Stimulated activated CD4-positive, alpha-beta T cell treated with anti-CD3 and anti-CD28 coated beads, Interleukin-1b, Interleukin-23, amount 100 ng/mL, for 1 hour (primary cell): Measurements from ENCODE around the gene SPOCK3.

Experiments used
- DNase-seq, 2 donors: peaks; one replicate each; pipeline ENCODE4 v3.0.0-alpha.2; 2020; ENCODE audit warnings: low read depth in 2 of 2

SPOCK3 gene

GRCh38 chr4:167176723-167177367, 57.4 kb downstream of the SPOCK3 start:
- no peak for DNase-seq

DNA sequence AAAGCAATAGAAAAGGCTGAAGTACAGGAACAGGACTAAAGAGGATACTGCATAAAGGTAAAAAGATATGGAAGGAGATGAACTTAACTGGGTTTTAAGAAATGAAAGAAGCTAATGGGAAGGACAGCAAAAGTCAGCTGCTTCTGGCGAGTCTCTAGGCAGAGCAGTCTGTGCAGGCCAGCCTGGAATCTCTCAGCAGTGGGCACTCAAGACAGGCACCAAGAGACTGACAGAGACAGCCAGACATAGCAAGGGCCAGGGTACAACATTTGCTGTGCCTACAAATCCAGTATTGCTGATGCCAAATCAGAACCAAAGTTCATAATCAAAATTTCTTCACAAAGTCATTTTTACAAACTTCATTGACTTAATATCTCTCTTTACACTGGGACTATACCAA, 62.4 kb downstream of the SPOCK3 start:
- DNase-seq = no peak

DNA sequence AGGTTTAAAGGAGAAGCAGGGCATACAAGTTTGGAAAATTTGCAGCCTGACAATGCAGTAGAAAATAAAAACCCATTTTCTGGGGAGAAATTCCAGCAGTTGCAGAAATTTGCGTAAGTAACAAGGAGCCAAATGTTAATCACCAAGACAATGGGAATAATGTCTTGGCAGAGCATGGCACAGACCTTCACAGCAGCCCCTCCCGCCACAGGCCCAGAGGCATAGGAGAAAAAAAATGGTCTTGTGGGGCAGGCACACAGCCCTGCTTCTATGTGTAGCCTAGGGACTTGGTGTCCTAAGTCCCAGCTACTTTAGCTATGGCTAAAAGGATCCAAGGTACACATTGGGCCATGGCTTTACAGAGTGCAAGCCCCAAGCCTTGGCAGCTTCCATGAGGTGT, 65.7 kb downstream of the SPOCK3 start:
- no peak for DNase-seq

DNA sequence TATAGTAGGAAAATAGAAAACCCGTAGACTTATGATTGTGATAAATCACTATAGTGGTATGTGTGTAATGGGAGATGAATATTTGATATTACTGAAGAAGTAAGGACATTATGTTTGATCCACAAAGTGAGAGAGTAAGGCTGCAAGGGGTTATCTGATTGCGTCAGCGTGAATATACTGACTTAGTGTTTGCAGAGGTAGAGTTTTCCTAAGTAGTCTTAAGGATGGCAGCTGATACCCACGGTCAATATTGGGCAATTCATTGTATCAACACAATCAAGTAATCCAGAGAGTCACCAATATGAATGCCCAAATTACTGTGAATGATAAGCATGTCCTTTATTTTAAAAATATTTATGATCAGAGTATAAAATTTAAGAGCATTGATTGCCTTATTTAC, 83.7 kb downstream of the SPOCK3 start:
- no peak for DNase-seq

- no peak for DNase-seq
Measured at GRCh38 chr4:167144605-167145004, 89.7 kb downstream of the SPOCK3 start.

GRCh38 chr4:167143018-167143417, 91.3 kb downstream of the SPOCK3 start:
- DNase-seq = no peak

DNA sequence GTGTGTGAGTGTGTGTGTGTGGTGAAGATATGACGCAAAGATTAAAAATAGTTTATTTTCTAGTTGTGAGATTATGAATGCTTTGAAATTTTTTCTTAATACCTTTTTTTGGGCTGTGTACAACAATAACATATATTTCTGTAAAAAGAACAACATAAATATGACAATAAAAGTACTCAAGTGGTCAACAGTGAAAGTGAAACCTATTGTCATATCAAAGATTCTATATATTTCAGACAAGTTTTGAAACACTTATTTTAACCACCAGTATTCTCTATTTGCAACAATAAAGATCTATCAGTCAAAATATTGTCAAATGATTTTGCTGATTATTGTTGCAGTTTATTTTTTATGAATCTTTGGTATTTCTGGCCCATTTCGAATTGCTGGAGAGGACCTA, 98.0 kb downstream of the SPOCK3 start:
- DNase-seq = no peak

GRCh38 chr4:167129146-167129545, 105.1 kb downstream of the SPOCK3 start:
- no peak for DNase-seq

GRCh38 chr4:167119392-167119791, 114.9 kb downstream of the SPOCK3 start:
- DNase-seq = no peak

DNA sequence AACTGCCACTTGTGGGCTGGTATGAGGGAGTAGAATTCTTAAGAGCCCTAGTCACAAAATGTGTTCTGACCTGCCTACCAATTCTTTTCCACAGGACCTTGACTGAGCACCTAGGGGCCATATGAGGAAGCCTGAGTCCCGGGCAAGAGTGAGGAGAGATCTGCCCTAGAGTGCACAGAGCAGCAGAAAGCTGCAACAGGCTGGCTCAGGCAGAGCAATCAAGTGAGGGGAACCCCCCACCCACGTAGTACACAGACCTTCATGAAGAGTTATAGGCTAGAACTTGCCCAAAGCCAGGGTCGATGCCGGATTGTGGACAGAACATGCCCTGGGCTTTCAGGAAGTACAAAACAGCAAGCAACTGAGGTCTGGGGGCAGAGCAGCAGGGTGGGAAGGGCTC, 117.0 kb downstream of the SPOCK3 start:
- DNase-seq = no peak

- DNase-seq = no peak
Measured at GRCh38 chr4:167114416-167114971, 119.8 kb downstream of the SPOCK3 start.

GRCh38 chr4:167111622-167112021, 122.7 kb downstream of the SPOCK3 start:
- DNase-seq = no peak

- no peak for DNase-seq
Measured at GRCh38 chr4:167111092-167111491, 123.2 kb downstream of the SPOCK3 start.

DNA sequence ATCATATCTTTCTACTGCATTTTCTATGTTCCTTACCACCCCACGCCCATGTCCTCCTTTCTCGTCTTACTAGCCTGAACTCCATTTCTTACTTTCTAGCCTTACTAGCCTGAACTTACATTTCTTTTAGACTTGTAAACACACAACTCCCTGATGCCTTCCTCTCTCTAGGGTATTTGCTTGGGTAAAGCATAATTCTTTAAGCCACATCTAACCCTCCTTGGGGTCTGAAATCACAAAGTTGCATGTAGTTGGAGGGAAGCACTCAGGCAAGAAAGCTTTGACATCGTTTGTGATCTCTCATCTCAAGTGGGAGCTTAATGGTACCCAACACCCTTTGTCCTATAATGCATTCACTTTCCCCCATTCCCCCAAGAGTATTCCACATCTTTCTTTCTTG, 124.4 kb downstream of the SPOCK3 start:
- DNase-seq = no peak

DNA sequence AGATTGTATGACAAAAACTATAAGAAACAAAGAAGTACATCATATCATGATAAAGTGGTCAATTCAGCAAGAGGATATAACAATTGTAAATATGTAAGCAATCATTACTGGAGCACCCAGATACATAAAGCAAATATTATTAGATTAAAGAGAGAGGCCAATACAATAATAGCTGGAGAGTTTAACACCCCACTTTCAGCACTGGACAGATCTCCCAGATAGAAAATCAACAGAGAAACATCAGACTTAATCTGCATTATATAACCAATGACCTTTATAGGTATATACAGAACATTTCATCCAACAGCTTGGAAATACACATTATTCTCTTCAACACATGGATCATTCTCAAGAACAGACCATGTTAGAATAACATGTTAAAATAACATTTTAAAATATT, 128.4 kb downstream of the SPOCK3 start:
- no peak for DNase-seq

- DNase-seq = no peak
Measured at GRCh38 chr4:167102475-167102874, 131.8 kb downstream of the SPOCK3 start.

- no peak for DNase-seq
Measured at GRCh38 chr4:167101035-167101434, 133.3 kb downstream of the SPOCK3 start.

- no peak for DNase-seq
Measured at GRCh38 chr4:167100120-167100519, 134.2 kb downstream of the SPOCK3 start.

GRCh38 chr4:167088115-167088514, 146.2 kb downstream of the SPOCK3 start:
- no peak for DNase-seq

DNA sequence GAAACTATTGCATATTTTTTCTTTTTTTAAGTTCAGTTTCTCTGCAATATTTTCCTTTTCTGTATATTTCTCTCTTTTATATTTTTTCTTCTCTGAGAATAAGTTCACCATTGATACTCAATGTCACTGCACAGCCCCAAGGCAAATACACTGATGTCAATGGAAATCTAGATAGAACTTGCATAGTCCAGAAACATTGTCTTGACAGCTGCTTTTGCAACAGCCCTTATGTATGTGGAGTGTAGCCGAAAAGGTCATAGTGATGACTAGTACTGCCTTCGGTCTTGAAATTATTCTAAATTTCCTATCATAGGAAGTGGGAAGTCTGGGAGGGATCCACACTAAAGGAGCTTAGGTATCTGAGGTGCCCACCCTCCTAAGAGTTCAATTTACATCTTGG, 150.0 kb downstream of the SPOCK3 start:
- no peak for DNase-seq

DNA sequence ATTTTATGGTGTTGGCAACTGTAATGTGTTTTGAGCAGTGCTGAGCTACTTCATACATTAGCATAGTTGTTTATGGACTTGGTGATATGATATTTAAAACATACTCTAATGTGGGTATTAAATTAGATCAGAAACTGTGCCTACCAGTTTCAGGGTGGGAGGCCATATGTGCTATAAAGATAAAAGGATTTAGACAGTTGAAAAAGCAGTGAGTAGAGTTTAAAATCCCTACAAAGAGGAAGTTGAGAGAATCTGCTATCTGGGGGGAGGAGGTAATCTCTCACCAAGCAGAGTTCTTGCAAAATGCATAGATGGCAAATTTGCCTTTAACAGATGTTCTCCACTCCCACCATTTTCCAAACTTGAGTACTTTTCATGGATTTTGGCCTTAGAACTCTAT, 154.5 kb downstream of the SPOCK3 start:
- no peak for DNase-seq

GRCh38 chr4:167052631-167053091, 181.6 kb downstream of the SPOCK3 start:
- DNase-seq = no peak

GRCh38 chr4:167049257-167049656, 185.0 kb downstream of the SPOCK3 start:
- no peak for DNase-seq

DNA sequence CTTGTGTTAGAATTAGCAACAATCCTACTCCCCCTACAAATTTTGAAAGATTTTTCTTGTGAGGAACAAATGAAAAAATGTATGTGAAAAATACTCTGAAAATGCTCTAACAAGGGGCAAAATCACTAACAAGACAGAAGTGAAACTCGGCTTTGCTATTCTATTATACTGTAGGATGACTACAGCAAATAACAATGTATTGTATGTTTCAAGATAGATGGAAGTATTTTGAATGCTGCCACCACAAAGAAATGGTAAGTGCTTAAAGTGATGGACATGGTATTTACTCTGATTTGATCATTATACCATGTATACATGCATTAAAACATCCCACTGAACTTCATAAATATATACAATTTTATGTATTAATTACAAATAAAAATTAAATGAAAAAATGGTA, 192.8 kb downstream of the SPOCK3 start:
- DNase-seq = no peak
